Measurements from ENCODE around the gene BMP7. TPM values are rescaled to one million over a fixed set of nuclear protein-coding genes. Genes with fewer than 3 reads are reported as not detected.

The BMP7 gene
- total RNA-seq, 1 donor from 2014 or later, result not detected

DNA sequence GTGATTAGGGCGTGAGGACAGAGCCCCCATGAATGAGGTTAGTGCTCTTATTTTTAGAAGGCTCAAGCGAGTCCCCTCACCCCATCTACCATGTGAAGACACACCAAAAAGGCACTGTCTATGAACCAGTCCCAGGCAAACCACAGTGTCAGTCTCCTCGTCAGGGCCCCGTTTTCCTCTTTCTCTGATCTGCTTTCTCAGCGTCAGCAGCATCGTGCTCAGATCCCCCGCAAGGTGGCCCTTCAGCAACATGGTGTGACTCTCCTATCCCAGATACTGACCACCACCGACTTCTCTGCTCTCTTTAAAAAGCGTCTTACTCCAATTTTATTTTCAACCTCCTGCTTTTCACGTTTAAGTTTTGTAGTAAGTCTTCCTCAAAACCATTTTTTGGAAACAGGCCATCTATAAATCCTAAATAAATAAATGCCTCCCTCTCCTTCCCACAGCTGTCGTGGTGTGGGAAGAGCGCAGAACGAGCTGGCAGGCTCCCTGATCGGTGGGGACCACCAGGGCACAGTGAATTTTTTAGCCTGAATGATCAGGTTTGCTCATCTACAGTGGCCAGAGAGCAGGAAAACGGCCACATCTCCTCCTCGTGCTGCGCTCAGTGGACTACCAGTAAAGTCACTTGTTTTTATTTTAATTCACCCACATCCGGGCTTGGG, 113.1 kb downstream of the BMP7 start:
- DNase-seq (ENCODE audit: low read depth in 2 of 2), result no peak

GRCh38 chr20:57152557-57152956, 113.9 kb downstream of the BMP7 start:
- no peak for DNase-seq (ENCODE audit: low read depth in 2 of 2)

GRCh38 chr20:57150559-57150958, 115.9 kb downstream of the BMP7 start:
- DNase-seq (ENCODE audit: low read depth in 2 of 2), result no peak

DNA sequence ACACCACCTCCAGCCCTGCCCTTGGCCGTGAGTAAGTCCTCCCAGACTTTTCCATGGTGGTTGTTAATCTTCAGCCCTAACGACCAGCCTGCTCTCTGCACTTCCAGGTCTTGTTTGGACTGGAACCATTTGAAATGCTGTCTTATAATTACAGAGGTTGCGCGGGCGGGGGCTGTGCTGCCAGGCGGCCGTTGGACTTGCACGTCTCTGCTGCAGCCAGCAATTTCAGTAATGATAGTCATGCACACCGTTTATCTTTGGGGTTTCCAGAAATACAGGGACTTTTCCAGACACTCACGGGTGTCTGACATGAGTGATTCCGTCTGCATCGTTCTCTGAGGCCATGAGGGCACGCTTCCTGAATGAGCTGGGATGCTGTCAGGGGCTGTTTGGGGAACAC, 118.2 kb downstream of the BMP7 start:
- no peak for DNase-seq (ENCODE audit: low read depth in 2 of 2)

- DNase-seq (ENCODE audit: low read depth in 2 of 2), result no peak
Measured at GRCh38 chr20:57147185-57147584, 119.3 kb downstream of the BMP7 start.

DNA sequence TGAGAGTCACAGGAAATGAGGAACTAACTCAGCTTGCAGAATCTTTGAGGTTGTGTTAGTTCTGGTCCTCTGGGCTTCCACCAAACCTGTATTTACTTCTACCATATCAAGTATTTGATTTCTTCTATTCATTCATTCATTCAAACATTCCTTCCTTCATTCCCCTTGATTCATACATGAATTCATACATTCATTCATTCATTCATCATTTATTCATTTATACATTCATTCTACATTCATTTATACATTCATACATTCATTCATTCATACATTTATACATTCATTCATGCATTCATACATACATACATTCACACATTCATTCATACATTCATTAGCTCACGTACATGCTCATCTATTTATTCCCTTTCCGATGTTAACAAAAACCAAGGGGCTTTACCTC, 120.3 kb downstream of the BMP7 start:
- no peak for DNase-seq (ENCODE audit: low read depth in 2 of 2)

GRCh38 chr20:57145089-57145631, 121.3 kb downstream of the BMP7 start:
- no peak for DNase-seq (ENCODE audit: low read depth in 2 of 2)

- no peak for DNase-seq (ENCODE audit: low read depth in 2 of 2)
Measured at GRCh38 chr20:57143173-57143572, 123.3 kb downstream of the BMP7 start.

GRCh38 chr20:57142667-57143066, 123.8 kb downstream of the BMP7 start:
- no peak for DNase-seq (ENCODE audit: low read depth in 2 of 2)

- DNase-seq (ENCODE audit: low read depth in 2 of 2), result no peak
Measured at GRCh38 chr20:57141492-57141891, 124.9 kb downstream of the BMP7 start.

GRCh38 chr20:57140416-57140965, 126.0 kb downstream of the BMP7 start:
- no peak for DNase-seq (ENCODE audit: low read depth in 2 of 2)

DNA sequence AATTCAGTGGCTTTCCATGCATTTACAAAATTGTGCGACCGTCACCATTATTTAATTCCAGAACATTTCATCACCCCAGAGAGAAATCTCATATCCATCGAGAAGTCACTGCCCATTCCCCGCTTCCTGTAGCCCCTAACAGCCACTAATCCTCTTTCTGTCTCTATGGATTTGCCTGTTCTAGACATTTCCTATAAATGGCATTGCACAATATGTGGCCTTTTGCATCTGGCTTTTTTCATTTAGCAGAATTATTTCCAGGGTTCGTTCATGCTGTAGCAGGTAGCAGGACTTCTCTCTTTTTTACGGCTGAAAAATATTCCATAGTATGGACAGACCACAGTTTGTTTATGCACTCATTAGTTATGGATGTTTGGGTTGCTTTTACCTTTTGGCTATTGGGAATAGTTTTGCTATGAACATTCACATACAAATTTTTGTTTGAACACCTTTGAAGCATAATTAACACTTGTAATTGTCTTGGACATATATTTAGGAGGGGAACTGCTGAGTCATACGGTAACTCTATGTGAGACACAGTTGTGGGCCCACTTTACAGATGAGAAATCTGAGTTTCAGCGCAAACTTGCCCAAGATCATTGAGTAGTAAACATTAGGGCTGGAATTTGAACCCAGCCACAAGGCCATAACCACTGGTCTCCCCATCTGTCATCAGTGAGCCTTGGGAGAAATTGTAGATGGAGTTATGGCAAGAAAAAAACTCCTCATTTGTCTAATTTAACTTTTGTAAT, 126.9 kb downstream of the BMP7 start:
- no peak for DNase-seq (ENCODE audit: low read depth in 2 of 2)

DNA sequence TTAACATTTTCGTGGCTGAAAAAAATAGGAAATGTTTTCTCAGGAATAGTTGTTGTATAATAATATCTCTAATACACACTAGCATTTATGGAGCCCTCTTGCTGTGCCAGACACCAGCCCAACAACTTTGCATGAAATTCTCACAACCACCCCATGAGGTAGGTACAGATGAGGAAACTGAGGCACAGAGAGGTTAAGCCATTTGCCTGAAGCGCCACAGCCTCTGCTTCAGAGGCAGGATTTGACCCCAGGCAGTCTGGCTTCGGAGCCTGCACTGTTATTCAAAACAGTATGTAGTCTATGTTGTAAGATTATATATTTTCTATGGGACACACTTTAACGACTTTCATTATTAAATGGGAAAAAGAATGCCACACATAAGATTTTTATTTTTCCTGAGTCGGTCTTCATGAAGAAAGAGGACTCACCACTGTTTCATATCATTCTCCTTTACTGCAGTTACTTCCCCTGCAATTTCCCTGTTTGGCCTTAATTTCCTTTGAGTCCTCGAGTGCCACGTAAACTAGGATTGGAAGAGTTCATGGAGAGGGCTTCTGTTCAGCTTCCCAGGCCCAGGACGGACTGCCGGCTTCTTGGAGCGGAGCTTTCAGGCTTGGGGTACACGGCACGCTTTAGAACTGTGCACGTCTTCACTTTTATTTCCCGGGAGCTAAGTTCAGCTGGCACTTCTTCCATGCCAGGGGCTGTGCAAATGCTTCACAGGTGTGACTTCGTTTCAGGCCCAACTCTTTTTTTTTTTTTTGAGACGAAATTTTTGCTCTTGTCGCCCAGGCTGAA, 128.0 kb downstream of the BMP7 start:
- no peak for DNase-seq (ENCODE audit: low read depth in 2 of 2)

GRCh38 chr20:57137676-57138075, 128.8 kb downstream of the BMP7 start:
- no peak for DNase-seq (ENCODE audit: low read depth in 2 of 2)

- no peak for DNase-seq (ENCODE audit: low read depth in 2 of 2)
Measured at GRCh38 chr20:57136734-57137133, 129.7 kb downstream of the BMP7 start.

DNA sequence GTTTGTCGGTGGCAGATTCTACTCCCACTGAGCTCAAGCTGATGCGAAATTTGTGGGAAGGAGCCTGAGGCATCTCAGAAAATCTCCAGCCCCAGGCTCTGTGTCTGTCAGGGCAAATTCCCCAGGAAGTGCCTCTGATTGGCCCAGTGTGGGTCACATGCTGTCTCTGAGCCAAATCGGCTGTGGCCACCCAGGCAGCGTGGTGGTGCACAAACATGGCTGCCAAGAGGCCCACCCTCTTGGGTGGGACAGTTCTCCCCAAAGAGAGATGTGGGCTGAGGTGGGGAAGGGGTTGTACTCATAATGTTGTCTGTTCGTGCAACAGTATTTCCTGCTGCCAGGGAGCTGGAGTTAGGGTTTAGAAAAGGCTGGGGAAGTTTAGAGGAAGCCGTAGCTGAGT, 130.6 kb downstream of the BMP7 start:
- no peak for DNase-seq (ENCODE audit: low read depth in 2 of 2)

DNA sequence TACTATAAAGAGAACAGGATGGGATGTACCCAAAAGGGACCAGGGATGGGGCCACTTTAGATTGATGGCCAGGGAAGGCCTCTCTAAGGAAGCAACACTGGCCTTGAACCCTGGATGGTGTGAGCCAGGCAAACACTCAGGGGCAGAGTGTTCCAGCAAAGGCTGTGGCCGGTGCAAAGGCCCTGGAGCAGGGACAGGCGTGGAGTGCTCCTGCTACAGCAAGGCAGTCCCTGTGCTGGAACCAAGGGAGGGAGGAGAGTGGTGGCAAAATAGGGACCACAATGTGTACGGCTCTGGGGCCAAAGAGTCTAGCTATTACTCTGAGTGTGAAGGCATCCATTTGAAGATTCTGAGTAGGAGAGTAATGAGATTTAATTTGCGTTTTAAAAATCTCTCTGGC, 131.6 kb downstream of the BMP7 start:
- no peak for DNase-seq (ENCODE audit: low read depth in 2 of 2)

GRCh38 chr20:57133926-57134650, 132.4 kb downstream of the BMP7 start:
- no peak for DNase-seq (ENCODE audit: low read depth in 2 of 2)

- DNase-seq (ENCODE audit: low read depth in 2 of 2), result no peak
Measured at GRCh38 chr20:57131601-57132391, 134.6 kb downstream of the BMP7 start.

DNA sequence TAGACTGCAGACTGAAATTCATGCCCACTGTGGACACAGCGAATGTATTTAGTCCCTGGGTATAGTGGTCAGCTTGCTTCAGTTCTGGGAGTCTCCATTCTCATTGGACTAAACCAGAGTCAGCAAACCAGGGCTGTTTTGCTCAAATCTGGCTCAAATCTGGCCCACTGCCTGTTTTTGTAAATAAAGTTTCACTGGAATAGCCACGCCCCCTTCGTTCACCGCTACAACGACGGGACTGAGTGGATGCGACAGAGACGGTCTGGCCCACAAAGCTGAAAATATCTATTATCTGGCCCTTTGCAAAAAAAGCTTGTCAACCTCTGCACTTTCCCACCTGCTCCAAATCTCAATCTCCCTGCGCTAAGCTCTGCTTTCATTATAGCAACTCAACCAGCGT, 135.4 kb downstream of the BMP7 start:
- no peak for DNase-seq (ENCODE audit: low read depth in 2 of 2)

Data from dermis microvascular lymphatic vessel endothelial cell (primary cell).